ENCODE measurements around the gene MBNL2. TPM values are rescaled to one million over a fixed set of nuclear protein-coding genes. Genes with fewer than 3 reads are reported as not detected.

Gene MBNL2
- total and polyA plus RNA-seq, 2 experiments from 2014 or later: 46.7 to 79.5 TPM

DNA sequence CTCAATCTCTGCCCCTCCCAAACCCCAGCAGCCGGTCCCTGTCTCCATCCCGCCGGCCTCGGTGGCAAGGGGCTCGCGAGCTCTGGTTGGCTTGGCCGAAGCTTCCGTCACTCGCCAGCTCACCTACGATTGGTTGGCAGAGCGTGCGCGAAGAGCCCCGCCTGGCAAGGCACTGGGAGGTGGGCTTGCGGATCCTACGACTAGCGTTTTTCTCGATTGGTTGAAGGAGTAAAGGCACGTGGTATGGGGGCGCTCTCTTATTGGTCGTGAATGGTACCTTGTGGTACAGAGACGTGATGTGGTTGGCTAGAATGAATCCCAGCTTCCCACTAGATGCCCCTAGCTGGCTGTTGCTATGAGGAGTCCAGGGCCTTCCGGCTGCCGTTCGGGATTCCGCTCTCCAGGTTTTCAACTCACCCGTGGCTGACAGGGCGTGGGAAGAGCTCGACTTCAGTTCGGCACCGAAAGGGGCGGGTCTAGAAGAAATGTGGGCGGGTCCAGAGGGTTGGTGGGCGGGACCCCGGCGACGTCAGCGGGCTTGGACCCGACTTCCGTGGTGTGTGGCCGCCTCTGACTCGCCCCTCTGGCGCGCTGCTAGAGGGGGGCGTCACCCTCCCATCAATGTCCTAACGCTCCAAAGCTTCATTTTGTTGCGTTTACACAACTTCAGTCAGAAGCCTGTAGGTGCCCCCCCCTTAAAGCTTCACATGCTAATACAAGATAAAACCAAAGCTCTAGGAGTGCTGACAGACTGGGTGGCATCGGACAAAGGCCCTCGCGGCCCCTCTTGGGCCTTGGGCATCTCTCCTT lies 211.0 kb downstream of the MBNL2 start:
- Histone ChIP-seq H3K79me2 (ENCODE audit: insufficient read depth) (peaks cover 36% of the 10 kb centered on the region), H3K4me2 (ENCODE audit: unreplicated experiment) (peak overlapping the region; percentile 99), H3K4me1 (ENCODE audit: insufficient read depth) (peaks cover 33% of the 10 kb centered on the region), H3F3A (ENCODE audit: insufficient read depth) (peaks cover 11% of the 10 kb centered on the region; the same call in 1 of the 2 replicates), H3K9me2 (ENCODE audit: insufficient read depth) (no peaks in the 10 kb centered on the region), H3K27me3 (replicated peaks; ENCODE audit: insufficient read depth) (no peaks in the 10 kb centered on the region), H3K9ac (peak overlapping the region; percentile 100), H3K9me3 (ENCODE audit: low read depth) (no peaks in the 10 kb centered on the region), H2AFZ (peak overlapping the region; percentile 97), H3K27ac (peak overlapping the region; percentile 100), H3K36me3 (ENCODE audit: low read depth) (no peaks in the 10 kb centered on the region), H4K20me1 (ENCODE audit: insufficient read depth) (no peaks in the 10 kb centered on the region), H3K4me3 (peak overlapping the region; percentile 99)
- in situ Hi-C loops (cut with MboI): no loop called here
- peak; percentile 100 for DNase-seq
- TF ChIP-seq EZH2 (IDR thresholded peaks at IDR 0.05; ENCODE audit: insufficient read depth, poor library complexity, severe bottlenecking) (no peak), EZH2phosphoT487 (IDR thresholded peaks at IDR 0.05; ENCODE audit: insufficient read depth, low read depth) (no peak)
- WGBS, 2 experiments (ENCODE audit: low coverage in 1 of 2, low lambda C conversion rate in 2 of 2, missing lambda C conversion rate in 2 of 2): 0 to 1% methylated on average over 46 to 49 of the region's 50 CpGs

GRCh38 chr13:97433727-97434396 lies 211.7 kb downstream of the MBNL2 start, which contains the start of gene RAP2A:
Gene RAP2A (plus strand): TSS chr13:97434169. CDS start chr13:97434471, 302 bp downstream.
- Histone ChIP-seq H2AFZ (peak within 1 kb of the TSS; percentile 97), H3K27me3 (replicated peaks; ENCODE audit: insufficient read depth) (no peaks in the 10 kb centered on the region), H3K4me1 (ENCODE audit: insufficient read depth) (peaks cover 35% of the 10 kb centered on the region), H3K79me2 (ENCODE audit: insufficient read depth) (peaks cover 44% of the 10 kb centered on the region), H3K9me2 (ENCODE audit: insufficient read depth) (no peaks in the 10 kb centered on the region), H3F3A (ENCODE audit: insufficient read depth) (peaks cover 11% of the 10 kb centered on the region; the same call in 1 of the 2 replicates), H3K9me3 (ENCODE audit: low read depth) (no peaks in the 10 kb centered on the region), H4K20me1 (ENCODE audit: insufficient read depth) (no peaks in the 10 kb centered on the region), H3K4me2 (ENCODE audit: unreplicated experiment) (peak within 1 kb of the TSS; percentile 99), H3K4me3 (peak within 1 kb of the TSS; percentile 99), H3K27ac (peak within 1 kb of the TSS; percentile 100), H3K9ac (peak within 1 kb of the TSS; percentile 100), H3K36me3 (ENCODE audit: low read depth) (no peaks in the 10 kb centered on the region)
- in situ Hi-C loops (cut with MboI): no loop called here
- TF ChIP-seq EZH2 (IDR thresholded peaks at IDR 0.05; ENCODE audit: insufficient read depth, poor library complexity, severe bottlenecking) (no peak), EZH2phosphoT487 (IDR thresholded peaks at IDR 0.05; ENCODE audit: insufficient read depth, low read depth) (no peak)
- 0 to 1% methylated on average over 23 to 80 of the region's 94 CpGs for WGBS, 2 experiments (ENCODE audit: low coverage in 1 of 2, low lambda C conversion rate in 2 of 2, missing lambda C conversion rate in 2 of 2)
- peak; percentile 96 for DNase-seq

GRCh38 chr13:97434397-97435201 lies 212.5 kb downstream of the MBNL2 start:
- Histone ChIP-seq H4K20me1 (ENCODE audit: insufficient read depth) (no peaks in the 10 kb centered on the region), H3K36me3 (ENCODE audit: low read depth) (no peaks in the 10 kb centered on the region), H3K9me2 (ENCODE audit: insufficient read depth) (no peaks in the 10 kb centered on the region), H3K27me3 (replicated peaks; ENCODE audit: insufficient read depth) (no peaks in the 10 kb centered on the region), H3K9ac (peak overlapping the region; percentile 77), H2AFZ (peak overlapping the region; percentile 78), H3K27ac (peak overlapping the region; percentile 22; the same call in 1 of the 2 replicates), H3K4me2 (ENCODE audit: unreplicated experiment) (peak overlapping the region; percentile 86), H3K9me3 (ENCODE audit: low read depth) (no peaks in the 10 kb centered on the region), H3K79me2 (ENCODE audit: insufficient read depth) (peaks cover 51% of the 10 kb centered on the region), H3F3A (ENCODE audit: insufficient read depth) (peaks cover 10% of the 10 kb centered on the region; the same call in 1 of the 2 replicates), H3K4me3 (peak overlapping the region; percentile 92), H3K4me1 (ENCODE audit: insufficient read depth) (peaks cover 40% of the 10 kb centered on the region)
- TF ChIP-seq EZH2 (IDR thresholded peaks at IDR 0.05; ENCODE audit: insufficient read depth, poor library complexity, severe bottlenecking) (no peak), EZH2phosphoT487 (IDR thresholded peaks at IDR 0.05; ENCODE audit: insufficient read depth, low read depth) (no peak)
- in situ Hi-C loops (cut with MboI): no loop called here
- peak; percentile 62 for DNase-seq
- WGBS, 2 experiments (ENCODE audit: low coverage in 1 of 2, low lambda C conversion rate in 2 of 2, missing lambda C conversion rate in 2 of 2): 1% methylated on average over 37 to 48 of the region's 60 CpGs

DNA sequence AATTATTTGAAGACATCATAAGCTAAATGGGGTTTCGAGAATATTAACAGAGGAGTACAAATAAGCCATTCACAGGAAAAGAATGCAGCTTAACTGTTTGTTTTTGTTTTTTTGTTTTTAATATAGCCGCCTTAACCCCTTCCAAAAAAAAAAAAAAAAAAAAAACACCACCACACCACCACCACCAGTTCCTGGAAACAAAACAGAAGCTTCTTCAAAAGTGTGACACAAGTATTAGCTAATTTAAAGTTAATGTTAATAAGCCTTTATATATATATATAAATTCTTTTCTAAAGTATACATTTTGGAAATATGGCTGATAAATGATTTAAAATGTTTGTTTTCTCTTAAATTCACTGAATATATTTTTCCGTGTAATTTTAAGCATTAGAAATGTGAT lies 213.2 kb downstream of the MBNL2 start:
- H3K4me1 ChIP-seq (ENCODE audit: insufficient read depth): peaks cover 37% of the 10 kb centered on the region
- H3K4me2 ChIP-seq (ENCODE audit: unreplicated experiment): peak overlapping the region; percentile 86
- H2AFZ ChIP-seq: peak overlapping the region; percentile 78; the same call in 1 of the 2 replicates
- H3F3A ChIP-seq (ENCODE audit: insufficient read depth): peaks cover 3% of the 10 kb centered on the region; the same call in 1 of the 2 replicates
- H3K27ac ChIP-seq: no peak overlapping the region
- no peaks in the 10 kb centered on the region for H3K36me3 ChIP-seq (ENCODE audit: low read depth)
- peak overlapping the region; percentile 92 for H3K4me3 ChIP-seq
- no peaks in the 10 kb centered on the region for H4K20me1 ChIP-seq (ENCODE audit: insufficient read depth)
- 6 to 14% methylated on average over 3 of the region's 3 CpGs for WGBS, 2 experiments (ENCODE audit: low coverage in 1 of 2, low lambda C conversion rate in 2 of 2, missing lambda C conversion rate in 2 of 2)
- H3K9ac ChIP-seq: peak overlapping the region; percentile 77
- H3K79me2 ChIP-seq (ENCODE audit: insufficient read depth): peaks cover 52% of the 10 kb centered on the region
- no peaks in the 10 kb centered on the region for H3K9me2 ChIP-seq (ENCODE audit: insufficient read depth)
- in situ Hi-C loops (cut with MboI): no loop called here
- DNase-seq: no peak
- H3K9me3 ChIP-seq (ENCODE audit: low read depth): no peaks in the 10 kb centered on the region
- no peaks in the 10 kb centered on the region for H3K27me3 ChIP-seq (replicated peaks; ENCODE audit: insufficient read depth)
- no peak for TF ChIP-seq EZH2 (IDR thresholded peaks at IDR 0.05; ENCODE audit: insufficient read depth, poor library complexity, severe bottlenecking)
- no peak for TF ChIP-seq EZH2phosphoT487 (IDR thresholded peaks at IDR 0.05; ENCODE audit: insufficient read depth, low read depth)
